ENCODE measurements around the gene ABCA2.

- no peak for TF ChIP-seq POLR2A (IDR thresholded peaks at IDR 0.05)
- TF ChIP-seq CTCF (IDR thresholded peaks at IDR 0.05) = no peak
- no peak for TF ChIP-seq EP300 (IDR thresholded peaks at IDR 0.05)
These were observed 46.0 kb upstream of the ABCA2 start for GRCh38 chr9:137073992-137074399.

Measured in stomach (tissue), 4 donors.